Thyroid gland (tissue), 4 donors: ENCODE measurements around the gene ACOT13. TPM values are rescaled to one million over a fixed set of nuclear protein-coding genes. Genes with fewer than 3 reads are reported as not detected.
"Not testable (repeated sequence)": the region's sequence is repeated elsewhere in the genome, so short reads cannot be mapped to it uniquely, and the experiment has no call there.

Experiments
- DNase-seq, 2 donors: peaks; one replicate each; pipeline ENCODE4 v3.0.0-alpha.2; 2019
- H3K27ac ChIP-seq, 3 donors: fragments of 200-600 bp; sonication (generic); 1 replicate in 2 of 3; 2 replicates in 1 of 3; pipeline ENCODE4 v1.5.1; 2016 to 2019; ENCODE audit warnings: mild to moderate bottlenecking in 1 of 3, moderate library complexity in 1 of 3
- H3K27me3 ChIP-seq: fragments of 200-600 bp; sonication (generic); one replicate; pipeline ENCODE4 v1.5.1; 2019
- H3K36me3 ChIP-seq, 2 donors: fragments of 200-600 bp; sonication (generic); one replicate each; pipeline ENCODE4 v1.5.1; 2016 to 2019
- H3K4me1 ChIP-seq, 2 donors: fragments of 200-600 bp; sonication (generic); one replicate each; pipeline ENCODE4 v1.5.1; 2017 to 2019
- H3K4me3 ChIP-seq, 3 donors: fragments of 200-600 bp; sonication (generic); replicated peaks in 1 of 3; 1 replicate in 2 of 3; 2 replicates in 1 of 3; pipeline ENCODE4 v1.5.1; 2016; ENCODE audit warnings: mild to moderate bottlenecking in 1 of 3
- H3K9me3 ChIP-seq: fragments of 200-600 bp; sonication (generic); one replicate; pipeline ENCODE4 v1.5.1; 2017
- CTCF ChIP-seq, 6 experiments: fragments of 200-600 bp in 3 of 6; fragments of 450-650 bp in 3 of 6; sonication (generic) in 3 of 6; IDR thresholded peaks; one replicate each; pipeline ENCODE4 v1.5.1; 2016 to 2019; ENCODE audit warnings: antibody characterized with exemption in 6 of 6, mild to moderate bottlenecking in 2 of 6, inconsistent platforms in 1 of 6, moderate library complexity in 1 of 6
- POLR2A ChIP-seq, 2 donors: fragments of 450-650 bp; IDR thresholded peaks; one replicate each; pipeline ENCODE4 v1.6.1; 2017; ENCODE audit warnings: antibody characterized with exemption in 2 of 2, mild to moderate bottlenecking in 2 of 2, moderate library complexity in 1 of 2
- WGBS, 2 donors: methylation state at CpG; one replicate each; pipeline ENCODE4 v1.1.5; 2017; 5-methylcytosine and 5-hydroxymethylcytosine counted together
- intact Hi-C: fragments of 100-400 bp; cut with DNase I; formaldehyde crosslinking; loops from one replicate; pipeline ENCODE4 v1.15.1; 2023
- total RNA-seq, 4 donors: library from RNA; depleted of rRNA; stranded (reverse); fragments of >200 nt; gene quantifications; one replicate each; pipeline ENCODE4 v1.2.3, GENCODE V29; 2016

Gene ACOT13
- total RNA-seq, 4 donors from 2014 or later: 5.5 to 13.3 (median 8.6) TPM

GRCh38 chr6:24743265-24743943 lies 76.5 kb downstream of the ACOT13 start:
- H3K4me1 ChIP-seq: no peaks in the 10 kb centered on the region
- no peak overlapping the region for H3K27ac ChIP-seq
- H3K9me3 ChIP-seq: no peaks in the 10 kb centered on the region
- no peaks in the 10 kb centered on the region for H3K36me3 ChIP-seq
- intact Hi-C loops: no loop called here
- H3K4me3 ChIP-seq: no peak overlapping the region
- no peak for TF ChIP-seq POLR2A (IDR thresholded peaks at IDR 0.05)
- no peak for TF ChIP-seq CTCF (IDR thresholded peaks at IDR 0.05)
- no peak for DNase-seq
- H3K27me3 ChIP-seq: no peaks in the 10 kb centered on the region
- WGBS, 2 donors: 77 to 82% methylated on average over 2 of the region's 2 CpGs

- Histone ChIP-seq H3K9me3 (no peaks in the 10 kb centered on the region), H3K4me3 (no peak overlapping the region), H3K27ac (no peak overlapping the region), H3K4me1 (no peaks in the 10 kb centered on the region), H3K27me3 (no peaks in the 10 kb centered on the region), H3K36me3 (no peaks in the 10 kb centered on the region)
- no peak for DNase-seq
- intact Hi-C loops: no loop called here
- WGBS, 2 donors: 91 to 92% methylated on average over 3 of the region's 3 CpGs
- no peak for TF ChIP-seq CTCF (IDR thresholded peaks at IDR 0.05)
- TF ChIP-seq POLR2A (IDR thresholded peaks at IDR 0.05): no peak
Measured at GRCh38 chr6:24743944-24744335, 77.1 kb downstream of the ACOT13 start.

GRCh38 chr6:24744911-24745310 lies 78.0 kb downstream of the ACOT13 start:
- no peaks in the 10 kb centered on the region for H3K9me3 ChIP-seq
- 82 to 83% methylated on average over 5 of the region's 5 CpGs for WGBS, 2 donors
- no peaks in the 10 kb centered on the region for H3K36me3 ChIP-seq
- no peak for DNase-seq
- TF ChIP-seq CTCF (IDR thresholded peaks at IDR 0.05) (no peak), POLR2A (IDR thresholded peaks at IDR 0.05) (no peak)
- intact Hi-C loops: no loop called here
- H3K27ac ChIP-seq: no peak overlapping the region
- H3K4me3 ChIP-seq: no peak overlapping the region
- no peaks in the 10 kb centered on the region for H3K27me3 ChIP-seq
- H3K4me1 ChIP-seq: no peaks in the 10 kb centered on the region

GRCh38 chr6:24749297-24749696 lies 82.4 kb downstream of the ACOT13 start:
- Histone ChIP-seq H3K36me3 (no peaks in the 10 kb centered on the region), H3K27me3 (no peaks in the 10 kb centered on the region), H3K27ac (no peak overlapping the region), H3K4me1 (no peaks in the 10 kb centered on the region), H3K9me3 (no peaks in the 10 kb centered on the region), H3K4me3 (no peak overlapping the region)
- no peak for TF ChIP-seq POLR2A (IDR thresholded peaks at IDR 0.05)
- TF ChIP-seq CTCF (IDR thresholded peaks at IDR 0.05): no peak
- no peak for DNase-seq
- intact Hi-C loops: no loop called here
- WGBS, 2 donors: 79 to 91% methylated on average over 3 of the region's 3 CpGs

GRCh38 chr6:24750878-24751277 lies 84.0 kb downstream of the ACOT13 start:
- H3K27me3 ChIP-seq, H3K4me1 ChIP-seq, H3K36me3 ChIP-seq, H3K4me3 ChIP-seq, intact Hi-C loops, DNase-seq, H3K9me3 ChIP-seq, H3K27ac ChIP-seq: not testable (repeated sequence)
- 88 to 96% methylated on average over 3 of the region's 3 CpGs for WGBS, 2 donors
